Breast epithelium (tissue), 3 donors: ENCODE measurements around the gene SLC9A2.

Experiments
- POLR2A ChIP-seq: fragments of 450-650 bp; IDR thresholded peaks from one replicate; pipeline ENCODE4 v1.6.1; 2016; ENCODE audit warnings: antibody characterized with exemption, mild to moderate bottlenecking, moderate library complexity
- TF ChIP-seq, protein P1 (sequence below), 3 donors: fragments of 450-650 bp; IDR thresholded peaks; one replicate each; pipeline ENCODE4 v1.5.1; 2016 to 2017; ENCODE audit warnings: antibody characterized with exemption in 3 of 3, mild to moderate bottlenecking in 3 of 3, moderate library complexity in 3 of 3

DNA sequence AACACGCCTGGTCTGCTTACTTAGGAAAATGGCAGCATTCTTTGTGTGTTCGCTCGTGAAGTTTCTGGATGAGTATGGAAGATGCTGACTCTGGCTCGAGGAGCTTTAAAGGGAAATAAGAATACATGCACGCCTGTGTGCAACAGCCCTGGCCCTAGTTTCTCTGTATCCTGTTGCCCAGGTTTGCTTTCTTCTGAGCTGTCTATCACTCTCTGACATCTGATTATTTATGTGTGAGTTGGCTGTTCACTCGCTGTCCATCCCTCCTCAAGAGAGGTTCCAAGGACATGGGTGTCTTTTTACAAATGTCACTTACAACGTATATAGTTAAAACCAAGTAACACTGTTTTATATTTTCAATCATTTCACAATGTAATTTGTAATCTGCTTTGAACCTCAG, 16.0 kb downstream of the SLC9A2 start:
- TF ChIP-seq, protein P1, sequence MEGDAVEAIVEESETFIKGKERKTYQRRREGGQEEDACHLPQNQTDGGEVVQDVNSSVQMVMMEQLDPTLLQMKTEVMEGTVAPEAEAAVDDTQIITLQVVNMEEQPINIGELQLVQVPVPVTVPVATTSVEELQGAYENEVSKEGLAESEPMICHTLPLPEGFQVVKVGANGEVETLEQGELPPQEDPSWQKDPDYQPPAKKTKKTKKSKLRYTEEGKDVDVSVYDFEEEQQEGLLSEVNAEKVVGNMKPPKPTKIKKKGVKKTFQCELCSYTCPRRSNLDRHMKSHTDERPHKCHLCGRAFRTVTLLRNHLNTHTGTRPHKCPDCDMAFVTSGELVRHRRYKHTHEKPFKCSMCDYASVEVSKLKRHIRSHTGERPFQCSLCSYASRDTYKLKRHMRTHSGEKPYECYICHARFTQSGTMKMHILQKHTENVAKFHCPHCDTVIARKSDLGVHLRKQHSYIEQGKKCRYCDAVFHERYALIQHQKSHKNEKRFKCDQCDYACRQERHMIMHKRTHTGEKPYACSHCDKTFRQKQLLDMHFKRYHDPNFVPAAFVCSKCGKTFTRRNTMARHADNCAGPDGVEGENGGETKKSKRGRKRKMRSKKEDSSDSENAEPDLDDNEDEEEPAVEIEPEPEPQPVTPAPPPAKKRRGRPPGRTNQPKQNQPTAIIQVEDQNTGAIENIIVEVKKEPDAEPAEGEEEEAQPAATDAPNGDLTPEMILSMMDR (IDR thresholded peaks at IDR 0.05), result no peak
- TF ChIP-seq POLR2A, result no peak
